MG63 (cell line): ENCODE data around the gene TNS4. TPM values are rescaled to one million over a fixed set of nuclear protein-coding genes. Genes with fewer than 3 reads are reported as not detected.

Source experiments
- DNase-seq: peaks from one replicate; pipeline ENCODE4 v3.0.0-alpha.2; 2020
- H3K27me3 ChIP-seq: fragments of 250-450 bp; sonication (Bioruptor Pico); 2 replicates; pipeline ENCODE4 v1.5.1; 2020; ENCODE audit warnings: mild to moderate bottlenecking, moderate library complexity
- H3K36me3 ChIP-seq: fragments of 250-450 bp; sonication (Bioruptor Pico); 2 replicates; pipeline ENCODE4 v1.5.1; 2020; ENCODE audit warnings: mild to moderate bottlenecking, moderate library complexity
- H3K4me3 ChIP-seq: fragments of 250-450 bp; sonication (Bioruptor Pico); 2 replicates; pipeline ENCODE4 v1.5.1; 2020; ENCODE audit warnings: mild to moderate bottlenecking, moderate library complexity
- H3K9me3 ChIP-seq: fragments of 250-450 bp; sonication (Bioruptor Pico); 2 replicates; pipeline ENCODE4 v1.5.1; 2020; ENCODE audit warnings: mild to moderate bottlenecking, moderate library complexity
- total RNA-seq: library from RNA; depleted of rRNA; stranded (reverse); fragments of >200 nt; shearing (Covaris generic); gene quantifications from 2 replicates; pipeline ENCODE4 v1.2.3, GENCODE V29; 2014; ENCODE audit warnings: low replicate concordance

TNS4 gene
- total RNA-seq, 1 experiment from 2014 or later: not detected

- Histone ChIP-seq H3K9me3 (no peaks in the 10 kb centered on the region), H3K36me3 (no peaks in the 10 kb centered on the region), H3K27me3 (no peaks in the 10 kb centered on the region), H3K4me3 (no peak overlapping the region)
- no peak for DNase-seq
These were observed 14.7 kb downstream of the TNS4 start for GRCh38 chr17:40486522-40487370.

- H3K36me3 ChIP-seq: no peaks in the 10 kb centered on the region
- peak; percentile 88 for DNase-seq
- H3K4me3 ChIP-seq: no peak overlapping the region
- H3K27me3 ChIP-seq: no peaks in the 10 kb centered on the region
- H3K9me3 ChIP-seq: no peaks in the 10 kb centered on the region
These were observed 15.4 kb downstream of the TNS4 start for GRCh38 chr17:40485851-40486521.

GRCh38 chr17:40484973-40485530 is 16.4 kb downstream of the TNS4 start:
- Histone ChIP-seq H3K4me3 (no peak overlapping the region), H3K27me3 (no peaks in the 10 kb centered on the region), H3K36me3 (no peaks in the 10 kb centered on the region), H3K9me3 (no peaks in the 10 kb centered on the region)
- DNase-seq: no peak

- Histone ChIP-seq H3K9me3 (no peaks in the 10 kb centered on the region), H3K36me3 (no peaks in the 10 kb centered on the region), H3K27me3 (no peaks in the 10 kb centered on the region), H3K4me3 (no peak overlapping the region)
- no peak for DNase-seq
These were observed 17.0 kb downstream of the TNS4 start for GRCh38 chr17:40484285-40484972.

- DNase-seq: no peak
- Histone ChIP-seq H3K9me3 (no peaks in the 10 kb centered on the region), H3K27me3 (no peaks in the 10 kb centered on the region), H3K4me3 (no peak overlapping the region), H3K36me3 (no peaks in the 10 kb centered on the region)
These were observed 17.7 kb downstream of the TNS4 start for GRCh38 chr17:40483679-40484078.

GRCh38 chr17:40482722-40483121 is 18.7 kb downstream of the TNS4 start:
- no peak for DNase-seq
- Histone ChIP-seq H3K9me3 (no peaks in the 10 kb centered on the region), H3K36me3 (no peaks in the 10 kb centered on the region), H3K27me3 (no peaks in the 10 kb centered on the region), H3K4me3 (no peak overlapping the region)

GRCh38 chr17:40481106-40481505 is 20.3 kb downstream of the TNS4 start:
- Histone ChIP-seq H3K27me3 (no peaks in the 10 kb centered on the region), H3K36me3 (no peaks in the 10 kb centered on the region), H3K4me3 (no peak overlapping the region), H3K9me3 (no peaks in the 10 kb centered on the region)
- DNase-seq: no peak

- DNase-seq: no peak
- Histone ChIP-seq H3K36me3 (no peaks in the 10 kb centered on the region), H3K27me3 (no peaks in the 10 kb centered on the region), H3K4me3 (no peak overlapping the region), H3K9me3 (no peaks in the 10 kb centered on the region)
These were observed 20.9 kb downstream of the TNS4 start for GRCh38 chr17:40480501-40481003.

GRCh38 chr17:40479754-40480480 is 21.5 kb downstream of the TNS4 start:
- Histone ChIP-seq H3K9me3 (no peaks in the 10 kb centered on the region), H3K36me3 (no peaks in the 10 kb centered on the region), H3K4me3 (no peak overlapping the region), H3K27me3 (no peaks in the 10 kb centered on the region)
- DNase-seq: no peak

- Histone ChIP-seq H3K36me3 (no peaks in the 10 kb centered on the region), H3K27me3 (no peaks in the 10 kb centered on the region), H3K4me3 (no peak overlapping the region), H3K9me3 (no peaks in the 10 kb centered on the region)
- no peak for DNase-seq
These were observed 22.9 kb downstream of the TNS4 start for GRCh38 chr17:40478486-40478885.

- Histone ChIP-seq H3K27me3 (no peaks in the 10 kb centered on the region), H3K9me3 (no peaks in the 10 kb centered on the region), H3K4me3 (no peak overlapping the region), H3K36me3 (no peaks in the 10 kb centered on the region)
- no peak for DNase-seq
These were observed 23.6 kb downstream of the TNS4 start for GRCh38 chr17:40477796-40478195.

- no peak for DNase-seq
- H3K9me3 ChIP-seq: no peaks in the 10 kb centered on the region
- no peaks in the 10 kb centered on the region for H3K27me3 ChIP-seq
- no peak overlapping the region for H3K4me3 ChIP-seq
- no peaks in the 10 kb centered on the region for H3K36me3 ChIP-seq
These were observed 26.1 kb downstream of the TNS4 start for GRCh38 chr17:40475234-40475908.

GRCh38 chr17:40474419-40475002 is 26.9 kb downstream of the TNS4 start:
- H3K27me3 ChIP-seq: no peaks in the 10 kb centered on the region
- no peaks in the 10 kb centered on the region for H3K36me3 ChIP-seq
- no peak for DNase-seq
- H3K4me3 ChIP-seq: no peak overlapping the region
- no peaks in the 10 kb centered on the region for H3K9me3 ChIP-seq

GRCh38 chr17:40473573-40474365 is 27.7 kb downstream of the TNS4 start:
- H3K9me3 ChIP-seq: no peaks in the 10 kb centered on the region
- no peak overlapping the region for H3K4me3 ChIP-seq
- H3K27me3 ChIP-seq: no peaks in the 10 kb centered on the region
- no peak for DNase-seq
- no peaks in the 10 kb centered on the region for H3K36me3 ChIP-seq
